HG02884 (cell line): ENCODE results near the gene RECK.

Experiments used
- ATAC-seq: cut with Tn5 transposase; IDR thresholded peaks from one replicate; pipeline ENCODE4 v1.9.1; 2021; ENCODE audit warnings: mild to moderate bottlenecking, moderate library complexity; ENCODE audit not compliant: unreplicated experiment

Gene RECK

GRCh38 chr9:36023260-36024048, 13.3 kb upstream of the RECK start:
- peak; percentile 59 for ATAC-seq

- no peak for ATAC-seq
Measured at GRCh38 chr9:36025746-36026145, 11.0 kb upstream of the RECK start.

- no peak for ATAC-seq
Measured at GRCh38 chr9:36029202-36029601, 7.5 kb upstream of the RECK start.

GRCh38 chr9:36029765-36030528, 6.8 kb upstream of the RECK start:
- no peak for ATAC-seq

- no peak for ATAC-seq
Measured at GRCh38 chr9:36030871-36031270, 5.8 kb upstream of the RECK start.

GRCh38 chr9:36031774-36032555, 4.7 kb upstream of the RECK start:
- no peak for ATAC-seq

- ATAC-seq, result no peak
Measured at GRCh38 chr9:36033788-36034187, 2.9 kb upstream of the RECK start.

GRCh38 chr9:36034234-36034633, 2.5 kb upstream of the RECK start:
- ATAC-seq, result no peak

GRCh38 chr9:36035006-36035405, 1.7 kb upstream of the RECK start:
- no peak for ATAC-seq

- ATAC-seq, result no peak
Measured at GRCh38 chr9:36036253-36036779, 397 bp upstream of the RECK start.

- ATAC-seq, result no peak
Measured at GRCh38 chr9:36037549-36038122, 923 bp downstream of the RECK start.

- no peak for ATAC-seq
Measured at GRCh38 chr9:36039121-36039520, 2.4 kb downstream of the RECK start.

GRCh38 chr9:36039696-36040095, 3.0 kb downstream of the RECK start:
- ATAC-seq, result no peak

GRCh38 chr9:36040271-36040925, 3.7 kb downstream of the RECK start:
- no peak for ATAC-seq

GRCh38 chr9:36041506-36041905, 4.8 kb downstream of the RECK start:
- ATAC-seq, result no peak

- ATAC-seq, result no peak
Measured at GRCh38 chr9:36045610-36046009, 8.9 kb downstream of the RECK start.

GRCh38 chr9:36046923-36047322, 10.2 kb downstream of the RECK start:
- no peak for ATAC-seq

- ATAC-seq, result no peak
Measured at GRCh38 chr9:36049408-36049807, 12.7 kb downstream of the RECK start.

GRCh38 chr9:36050476-36050875, 13.8 kb downstream of the RECK start:
- no peak for ATAC-seq

GRCh38 chr9:36051317-36051716, 14.6 kb downstream of the RECK start:
- no peak for ATAC-seq
